GM19397 (cell line): ENCODE data around the gene ZNF460.
A peak's percentile ranks its signal among the peaks of the same experiment; 100 is the strongest.

Experiments used
- ATAC-seq: cut with Tn5 transposase; IDR thresholded peaks from one replicate; pipeline ENCODE4 v1.9.1; 2021; ENCODE audit warnings: mild to moderate bottlenecking, moderate library complexity; ENCODE audit not compliant: unreplicated experiment

ZNF460 gene

DNA sequence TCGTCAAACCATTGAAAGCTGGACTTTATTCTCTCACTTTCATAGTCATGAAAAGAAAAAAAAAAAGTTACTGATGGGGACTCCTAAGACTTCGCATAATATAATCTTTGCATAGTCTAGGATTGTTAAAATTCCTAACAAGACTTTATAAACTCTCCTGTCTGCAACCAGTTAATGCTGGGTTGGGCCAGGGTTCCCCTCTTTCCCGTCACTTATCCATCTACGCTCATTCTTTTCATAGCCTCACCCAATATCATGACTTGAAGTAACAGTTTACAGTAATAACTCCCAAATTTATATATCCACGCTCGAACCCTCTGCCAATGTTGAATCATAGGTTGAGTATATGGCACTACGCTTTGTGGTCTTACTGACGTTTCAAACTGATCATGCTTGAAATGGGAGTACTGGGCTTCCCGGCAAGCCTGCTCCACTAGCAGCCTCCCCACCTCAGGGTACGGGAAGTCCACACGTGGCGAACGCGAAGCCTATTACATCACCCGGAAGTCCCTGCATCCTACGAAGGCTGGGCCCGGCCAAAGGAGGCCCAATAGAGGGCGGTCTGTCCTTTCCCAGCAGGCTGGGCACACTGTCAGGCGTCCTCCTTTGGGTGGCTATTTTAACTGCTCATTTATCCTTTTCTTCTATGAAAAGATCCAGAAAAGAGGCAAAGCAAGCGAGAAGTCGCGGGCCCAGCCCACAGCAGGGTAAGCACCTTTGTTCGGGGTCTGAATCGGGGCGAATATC is 694 bp upstream of the ZNF460 start:
- peak; percentile 73 for ATAC-seq

DNA sequence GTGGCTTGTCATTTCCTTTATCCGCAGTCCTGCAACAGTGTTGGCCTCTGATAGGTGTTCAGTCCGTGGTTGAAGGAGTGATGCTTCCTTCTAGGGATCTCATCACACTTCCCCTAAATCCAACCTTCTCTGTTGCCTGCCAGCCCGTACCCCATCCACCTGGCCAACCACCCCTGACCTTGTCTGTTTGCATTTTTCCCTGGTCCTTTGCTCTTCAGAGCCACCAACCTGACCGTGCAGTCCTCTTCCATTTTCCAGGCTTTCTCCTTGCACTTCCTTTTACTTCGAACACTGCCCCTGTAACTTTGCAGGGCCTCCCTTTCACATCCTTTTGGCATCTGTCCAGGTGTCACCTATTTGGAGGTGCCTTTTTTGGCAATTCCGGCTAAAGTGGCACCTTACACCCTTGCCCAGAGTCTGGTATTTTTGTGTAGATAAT is 696 bp downstream of the ZNF460 start:
- no peak for ATAC-seq

DNA sequence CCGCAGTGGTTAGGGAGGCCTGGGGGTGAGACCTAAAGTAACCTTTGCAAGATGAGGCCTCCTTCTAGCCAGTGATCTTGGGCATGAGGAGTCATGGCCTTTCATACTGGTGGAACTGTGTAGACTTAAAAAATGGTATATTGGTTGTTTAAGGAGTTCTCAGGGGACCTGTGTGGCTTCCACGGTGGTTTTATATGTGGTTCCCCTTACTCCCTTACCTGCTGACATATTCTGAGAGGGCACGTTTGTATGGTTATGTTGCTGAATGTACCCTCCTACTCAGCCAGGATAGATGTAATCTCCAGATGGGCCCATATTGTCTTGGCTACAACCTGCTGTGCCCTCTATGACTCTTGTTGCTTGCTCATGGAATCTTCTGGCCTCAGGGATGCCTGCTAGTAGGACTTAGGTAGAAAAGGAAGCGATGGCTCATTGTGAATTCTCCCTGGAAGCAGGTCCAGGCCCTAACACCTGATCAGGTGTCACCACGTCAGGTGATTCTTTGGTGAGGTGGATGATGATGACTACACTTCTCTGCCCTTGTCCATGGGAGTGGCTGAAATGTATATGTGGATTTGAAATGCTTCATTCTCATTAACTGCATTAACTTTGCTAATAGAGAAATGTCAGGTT is 1.8 kb downstream of the ZNF460 start:
- no peak for ATAC-seq

DNA sequence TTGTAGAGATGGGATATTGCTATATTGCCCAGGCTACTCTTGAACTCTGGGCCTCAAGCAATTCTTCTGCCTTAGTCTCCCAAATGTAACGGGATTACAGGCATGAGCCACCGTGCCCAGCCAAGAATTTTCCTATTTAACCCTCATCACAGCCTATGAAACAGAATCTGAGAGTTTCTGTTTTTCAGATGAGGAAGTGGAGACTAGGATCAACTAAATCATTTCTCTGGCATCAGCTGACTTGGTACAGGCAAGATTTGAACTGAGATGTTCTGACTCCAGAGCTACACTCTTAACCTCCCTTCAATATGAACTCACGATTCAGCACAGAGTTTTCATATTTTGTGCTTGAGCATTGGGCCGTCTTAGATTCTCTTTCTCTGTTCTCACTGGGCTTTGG is 8.1 kb downstream of the ZNF460 start:
- no peak for ATAC-seq

DNA sequence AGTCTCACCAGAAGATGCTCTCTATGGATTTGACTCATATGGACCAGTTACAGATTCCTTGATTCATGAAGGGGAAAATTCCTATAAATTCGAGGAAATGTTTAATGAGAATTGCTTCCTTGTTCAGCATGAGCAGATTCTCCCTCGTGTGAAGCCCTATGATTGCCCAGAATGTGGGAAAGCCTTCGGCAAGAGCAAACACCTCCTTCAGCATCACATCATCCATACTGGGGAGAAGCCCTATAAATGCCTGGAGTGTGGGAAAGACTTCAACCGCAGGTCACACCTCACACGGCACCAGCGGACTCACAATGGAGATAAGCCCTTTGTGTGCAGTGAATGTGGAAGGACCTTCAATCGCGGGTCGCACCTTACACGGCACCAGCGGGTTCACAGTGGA is 10.7 kb downstream of the ZNF460 start:
- ATAC-seq: no peak

DNA sequence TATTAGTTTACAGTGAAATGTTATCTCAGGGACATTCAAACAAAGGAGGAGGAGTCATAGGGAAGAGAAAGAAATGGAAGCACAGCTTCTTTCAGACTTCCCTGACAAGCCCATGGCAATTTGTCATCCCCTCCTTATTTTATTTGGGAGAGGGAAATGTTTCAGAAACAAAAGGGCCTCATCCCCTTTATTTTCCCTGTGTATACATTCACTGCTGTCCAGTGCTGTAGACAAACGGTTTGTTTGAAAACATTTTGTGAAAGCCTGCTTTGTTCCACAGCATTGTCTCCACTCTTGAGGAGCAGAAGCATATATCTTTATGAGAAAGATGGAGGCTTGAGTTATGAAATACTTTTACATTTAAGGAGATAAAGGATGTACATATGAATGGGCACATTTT is 12.3 kb downstream of the ZNF460 start:
- no peak for ATAC-seq

DNA sequence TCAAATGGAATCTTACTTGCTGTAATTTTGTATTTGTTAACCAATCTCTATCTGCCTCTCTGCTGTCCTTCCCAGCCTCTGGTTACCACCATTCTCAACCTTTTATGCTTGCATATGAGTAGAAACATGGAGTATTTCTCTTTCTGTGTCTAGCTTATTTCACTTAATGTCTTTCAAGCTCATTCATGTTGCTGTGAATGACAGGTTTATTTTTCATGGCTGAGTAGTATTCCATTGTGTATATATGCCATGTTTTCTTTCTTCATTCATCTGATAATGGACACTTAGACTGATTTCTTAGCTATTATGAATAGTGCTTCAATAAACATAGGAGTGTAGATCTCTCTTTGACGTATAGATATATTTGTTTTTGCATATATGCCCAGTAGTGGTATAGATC is 13.4 kb downstream of the ZNF460 start:
- no peak for ATAC-seq

DNA sequence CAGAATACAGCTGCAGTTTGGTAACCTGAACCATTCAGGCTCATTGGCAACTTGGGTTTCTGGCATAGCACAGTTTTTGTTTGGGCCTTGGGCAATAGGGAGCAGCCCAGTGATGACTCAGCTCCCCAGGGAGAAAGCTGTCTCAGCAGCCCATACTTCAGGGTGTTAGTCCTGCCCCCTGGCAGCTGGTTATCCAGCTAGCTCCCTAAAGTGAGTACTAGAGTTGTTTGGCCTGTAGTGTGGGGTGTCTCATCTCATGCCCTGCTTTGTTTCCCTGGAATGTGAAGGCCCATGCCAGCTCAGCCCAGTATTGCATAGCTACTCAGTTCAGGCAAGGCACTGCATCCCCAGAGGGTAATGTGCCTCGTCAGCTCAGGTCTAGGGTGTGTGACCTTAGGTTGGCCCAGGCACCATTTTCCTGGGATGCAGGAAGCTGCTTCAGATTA is 21.8 kb downstream of the ZNF460 start:
- ATAC-seq: no peak

DNA sequence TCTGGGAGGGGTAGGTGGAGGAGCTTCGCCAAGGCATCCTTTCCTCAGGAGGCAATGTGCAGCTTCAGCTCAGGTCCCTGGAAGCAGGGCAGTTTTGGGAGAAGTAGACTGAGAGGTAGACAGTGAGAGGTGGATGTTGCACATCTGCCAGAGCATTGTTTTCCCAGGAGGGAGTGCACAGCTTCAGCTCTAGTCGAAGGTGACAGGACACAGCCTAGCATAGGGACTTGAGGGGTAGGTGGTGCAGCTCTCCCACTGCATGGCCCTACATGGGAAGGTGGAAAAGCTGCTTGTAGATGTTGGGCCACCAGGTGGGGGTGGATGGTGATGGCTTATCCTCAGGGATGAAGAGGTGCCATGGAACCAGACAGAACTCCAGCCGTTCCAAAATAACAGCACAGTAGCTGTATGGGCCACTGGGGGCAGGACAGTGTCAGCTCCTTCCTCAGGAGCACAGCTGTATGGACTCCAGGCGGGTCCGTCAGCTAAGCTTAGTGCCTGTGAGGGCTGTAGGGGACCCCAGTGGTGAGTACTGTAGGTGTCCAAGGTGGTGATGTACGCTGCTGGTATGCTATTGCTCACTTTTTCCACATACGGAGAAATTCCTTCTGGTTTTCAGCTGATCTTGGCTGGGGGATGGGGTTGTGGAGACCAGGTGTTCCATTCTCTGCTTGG is 22.6 kb downstream of the ZNF460 start:
- no peak for ATAC-seq

DNA sequence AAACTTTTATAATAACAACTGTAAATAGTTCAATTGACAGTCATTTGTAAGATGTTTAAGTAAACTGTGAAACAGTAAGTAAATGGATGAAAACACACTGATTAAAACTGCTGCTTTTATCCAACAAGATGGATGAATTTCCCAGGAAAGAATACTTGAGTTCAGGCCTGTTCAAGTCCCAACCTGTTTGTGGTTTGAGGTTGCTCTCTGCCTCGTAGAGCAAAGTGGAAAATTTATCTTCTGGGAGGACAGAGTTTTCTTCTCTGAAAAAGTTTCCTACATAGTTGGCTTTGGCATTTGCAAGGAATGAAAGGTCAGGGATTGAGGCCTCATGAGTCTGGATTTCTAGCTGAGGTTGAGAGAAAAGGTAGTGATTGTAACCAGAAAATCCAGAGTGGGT is 24.8 kb downstream of the ZNF460 start:
- no peak for ATAC-seq

DNA sequence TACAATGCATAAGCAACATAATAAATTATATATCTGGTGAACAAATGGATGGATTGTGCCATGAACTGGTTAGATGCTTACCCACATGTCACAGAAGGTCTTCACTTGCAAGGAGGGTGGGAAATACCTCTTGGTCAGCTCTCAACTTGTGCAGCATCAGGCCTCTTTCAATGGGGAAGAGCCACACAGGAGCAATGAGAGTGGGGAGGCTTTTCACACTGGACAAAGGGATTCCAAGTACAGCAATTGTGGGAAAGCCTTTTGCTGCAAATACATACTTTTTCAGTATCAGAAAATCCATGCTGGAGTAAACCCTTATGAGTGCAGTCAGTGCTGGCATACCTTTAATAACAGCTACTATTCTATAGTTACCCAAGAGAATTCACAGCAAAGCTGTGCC is 28.2 kb downstream of the ZNF460 start:
- ATAC-seq: no peak

DNA sequence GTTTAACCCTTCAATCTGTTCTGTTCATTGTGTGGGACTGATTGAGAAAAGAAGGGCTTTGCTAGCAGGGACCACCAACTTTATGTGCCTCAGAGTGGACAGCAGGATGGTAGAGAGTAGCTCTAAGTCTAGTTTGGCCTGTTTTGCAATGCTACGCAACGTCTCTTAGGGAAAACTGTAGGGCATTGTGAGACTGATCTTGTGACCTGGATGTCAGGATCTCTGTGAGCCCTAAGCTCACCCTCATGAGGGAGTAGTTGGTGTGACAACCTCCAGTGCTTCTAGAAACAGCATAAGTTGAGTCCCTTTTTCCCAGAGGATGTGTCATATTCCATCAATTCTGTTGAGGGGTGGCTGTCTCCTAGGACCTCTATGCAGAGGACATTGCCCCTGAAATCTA is 30.5 kb downstream of the ZNF460 start:
- ATAC-seq: no peak

DNA sequence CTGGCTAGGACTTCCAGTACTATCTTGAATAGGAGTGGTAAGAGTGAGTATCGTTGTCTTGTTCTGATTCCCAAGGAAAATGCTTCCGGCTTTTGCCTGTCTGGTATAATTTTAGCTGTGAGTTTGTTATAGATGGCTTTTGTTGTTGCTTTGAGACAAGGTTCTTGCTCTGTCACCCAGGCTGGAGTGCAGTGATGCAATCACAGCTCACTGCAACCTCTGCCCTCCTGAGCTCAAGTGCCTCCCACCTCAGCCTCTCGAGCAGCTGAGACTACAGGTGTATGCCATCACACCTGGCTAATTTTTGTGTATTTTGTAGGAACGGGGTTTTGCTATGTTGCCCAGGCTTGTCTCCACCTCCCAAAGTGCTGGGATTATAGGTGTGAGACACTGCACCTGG is 33.9 kb downstream of the ZNF460 start:
- no peak for ATAC-seq

DNA sequence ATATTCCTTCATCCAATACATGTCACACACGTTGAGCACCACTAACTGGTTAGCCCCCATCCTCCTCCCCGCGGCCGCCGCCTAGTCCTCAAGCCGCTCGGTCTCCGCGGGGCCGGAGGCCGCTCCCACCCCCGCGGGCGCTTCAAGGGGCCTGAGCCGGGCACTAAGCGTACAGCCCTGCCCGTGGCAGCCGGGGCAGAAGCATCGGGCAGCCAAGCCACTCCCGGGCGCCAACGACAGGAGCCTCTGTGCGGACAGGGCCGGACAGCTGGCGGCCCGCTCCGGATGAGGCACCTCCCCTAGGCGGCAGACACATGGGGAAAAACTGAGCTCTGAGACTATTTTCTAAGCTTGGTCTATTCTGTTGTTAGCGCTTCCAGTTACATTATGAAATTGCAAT is 37.2 kb downstream of the ZNF460 start:
- no peak for ATAC-seq

DNA sequence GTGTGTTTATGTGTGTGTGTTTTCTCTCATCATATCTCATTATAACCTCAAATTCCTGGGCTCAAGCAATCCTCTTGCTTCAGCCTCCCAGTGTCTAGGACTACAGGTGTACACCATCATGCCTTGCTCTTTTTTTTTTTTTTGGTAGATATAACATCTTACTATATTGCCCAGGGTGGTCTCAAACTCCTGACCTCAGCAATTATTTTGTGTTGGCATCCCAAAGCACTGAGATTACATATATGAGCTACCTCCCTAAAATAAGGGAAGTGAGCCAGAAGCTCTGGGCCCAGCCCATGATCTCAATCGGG is 39.5 kb downstream of the ZNF460 start:
- no peak for ATAC-seq

DNA sequence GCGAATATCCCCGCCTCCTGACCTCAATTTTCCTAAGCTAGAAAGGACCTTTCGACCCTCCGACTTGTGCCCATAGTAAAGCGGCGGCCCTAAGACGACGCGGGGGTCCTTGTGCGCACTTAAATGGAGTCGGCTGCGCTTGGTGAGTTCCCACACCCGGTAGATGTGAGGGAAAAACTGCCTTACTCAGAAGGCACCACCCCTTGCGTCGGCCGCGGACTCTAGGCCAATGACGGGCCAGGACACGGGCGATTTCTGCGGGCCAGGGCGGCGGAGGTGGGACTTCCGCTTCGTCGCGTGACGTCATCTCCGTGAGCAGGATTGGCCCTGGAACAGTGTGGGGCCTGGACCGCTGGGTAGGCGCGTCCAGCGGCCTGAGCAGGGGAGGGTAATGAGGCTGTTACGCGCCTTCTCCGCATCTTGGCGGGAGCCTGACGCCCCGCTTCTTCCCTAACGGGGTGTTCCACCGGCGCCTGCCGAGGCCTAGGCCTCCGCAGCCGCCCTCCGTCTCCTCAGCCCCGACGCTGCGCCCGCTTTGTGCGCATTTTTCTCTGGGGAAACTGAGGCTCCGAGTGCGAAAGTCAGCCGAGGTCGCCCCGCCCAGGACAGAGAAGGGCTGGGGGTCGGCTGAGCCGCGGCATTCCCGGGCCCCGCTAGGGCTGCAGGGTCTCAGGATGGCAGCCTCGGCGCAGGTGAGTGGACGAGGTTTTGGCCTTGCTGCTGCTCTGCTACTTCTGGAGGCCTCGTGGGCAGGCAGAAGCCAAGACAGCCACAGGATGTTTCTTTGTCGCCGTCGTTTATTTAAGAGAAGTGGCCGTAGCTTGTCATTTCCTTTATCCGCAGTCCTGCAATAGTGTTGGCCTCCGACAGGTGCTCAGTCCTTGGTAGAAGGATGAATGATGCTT is 40.1 kb downstream of the ZNF460 start, which contains the start of gene ZNF543:
TSS of gene ZNF543 (plus strand) at position 293 of the 905 bp plus-strand sequence. CDS start at position 675, 382 bp downstream.
- peak; percentile 97 for ATAC-seq

DNA sequence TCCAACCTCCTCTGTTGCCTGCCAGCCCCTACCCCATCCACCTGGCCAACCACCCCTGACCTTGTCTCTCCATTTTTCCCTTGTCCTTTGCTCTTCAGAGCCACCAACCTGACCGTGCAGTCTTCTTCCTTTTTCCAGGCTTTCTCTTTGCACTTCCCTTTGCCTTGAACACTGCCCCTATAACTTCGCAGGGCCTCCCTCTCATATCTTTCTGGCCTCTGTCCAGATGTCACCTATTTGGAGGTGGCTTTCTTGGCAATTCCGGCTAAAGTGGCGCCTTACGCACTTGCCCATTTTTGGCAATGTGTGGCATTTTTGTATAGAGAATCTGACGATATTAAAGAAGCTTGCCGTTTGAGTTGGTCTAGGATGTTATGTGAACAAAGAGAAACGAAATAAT is 40.8 kb downstream of the ZNF460 start:
- no peak for ATAC-seq

DNA sequence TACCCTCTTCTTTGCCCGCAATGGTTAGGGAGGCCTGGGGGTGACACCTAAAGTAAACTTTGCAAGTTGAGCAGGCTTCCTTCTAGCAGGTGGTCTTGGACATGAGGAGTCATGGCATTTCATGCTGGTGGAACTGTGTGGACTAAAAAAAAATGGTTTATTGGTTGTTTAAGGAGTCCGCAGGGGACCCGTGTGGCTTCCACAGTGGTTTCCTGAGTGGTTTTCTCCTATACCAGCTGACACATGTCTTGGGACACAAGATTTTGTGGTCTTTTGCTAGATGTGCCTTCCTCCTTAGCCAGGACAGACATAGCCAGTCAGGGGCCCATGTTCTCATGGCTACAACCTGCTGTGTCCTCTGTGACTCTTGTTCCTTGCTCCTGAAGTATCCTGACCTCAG is 41.5 kb downstream of the ZNF460 start:
- ATAC-seq: no peak

DNA sequence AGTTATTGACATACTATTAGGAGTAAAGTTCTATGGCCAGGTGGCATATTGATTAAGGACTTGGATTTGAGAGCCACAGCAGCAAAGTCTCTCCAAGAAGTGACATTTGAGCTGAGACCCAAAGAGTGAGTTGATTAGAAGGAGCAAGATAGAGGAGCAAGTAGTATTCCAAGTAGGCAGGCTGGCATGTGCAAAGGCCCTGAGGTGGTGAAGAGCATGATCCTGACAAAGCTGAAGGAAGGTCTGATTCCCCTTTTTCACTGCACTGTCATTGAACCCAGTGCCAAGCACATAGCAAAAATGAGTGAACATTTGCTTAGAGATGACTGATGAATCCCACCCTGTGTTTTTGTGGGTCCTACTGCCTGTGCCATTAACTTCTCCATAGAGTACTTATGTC is 44.7 kb downstream of the ZNF460 start:
- ATAC-seq: no peak

DNA sequence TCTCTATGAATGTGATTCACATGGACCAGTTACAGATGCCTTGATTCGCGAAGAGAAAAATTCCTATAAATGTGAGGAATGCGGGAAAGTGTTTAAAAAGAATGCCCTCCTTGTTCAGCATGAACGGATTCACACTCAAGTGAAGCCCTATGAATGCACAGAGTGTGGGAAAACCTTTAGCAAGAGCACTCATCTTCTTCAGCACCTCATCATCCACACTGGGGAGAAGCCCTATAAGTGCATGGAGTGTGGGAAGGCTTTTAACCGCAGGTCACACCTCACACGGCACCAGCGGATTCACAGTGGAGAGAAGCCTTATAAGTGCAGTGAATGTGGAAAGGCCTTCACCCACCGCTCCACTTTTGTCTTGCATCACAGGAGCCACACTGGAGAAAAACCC is 47.7 kb downstream of the ZNF460 start:
- no peak for ATAC-seq

DNA sequence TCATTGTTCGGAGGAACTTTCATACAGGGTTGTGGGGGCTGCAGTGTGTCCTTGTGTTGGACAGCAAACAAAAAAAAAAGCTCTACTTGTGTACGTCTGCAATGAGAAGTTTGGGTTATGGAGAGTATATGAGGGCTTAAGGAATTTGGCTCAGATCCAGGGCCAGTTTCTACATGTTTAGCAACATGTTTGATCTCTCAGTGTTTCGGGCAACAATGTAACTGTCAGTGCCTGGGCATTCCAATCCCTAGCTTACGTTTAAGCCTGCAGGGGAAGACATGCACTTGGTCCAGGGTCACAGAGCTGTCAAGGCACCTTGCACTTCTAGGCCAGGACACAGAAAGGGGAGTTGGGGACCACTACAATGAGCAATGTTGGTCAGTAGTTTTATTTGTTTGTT is 53.9 kb downstream of the ZNF460 start:
- ATAC-seq: no peak
